SK-N-SH treated with all-trans-retinoic acid at 6 μM for 48 hours (cell line): ENCODE data around the gene PAPOLA.

Experiments used
- ARNTL ChIP-seq: fragments of 450-650 bp; formaldehyde crosslinking; IDR thresholded peaks from 2 replicates; pipeline ENCODE4 v1.5.0; 2020; ENCODE audit warnings: low read depth, mild to moderate bottlenecking, moderate library complexity, borderline replicate concordance
- BACH2 ChIP-seq: fragments of 250-450 bp; sonication (Bioruptor Pico); IDR thresholded peaks from 2 replicates; pipeline ENCODE4 v1.9.0; 2021; ENCODE audit warnings: mild to moderate bottlenecking, borderline replicate concordance
- CREB5 ChIP-seq: fragments of 250-450 bp; sonication (Bioruptor Pico); IDR thresholded peaks from 2 replicates; pipeline ENCODE4 v1.5.1; 2020; ENCODE audit warnings: low read depth, mild to moderate bottlenecking, moderate library complexity
- CSDC2 ChIP-seq: fragments of 250-450 bp; sonication (Bioruptor Pico); IDR thresholded peaks from 2 replicates; pipeline ENCODE4 v1.5.0; 2020; ENCODE audit warnings: mild to moderate bottlenecking, moderate library complexity
- CSRNP3 ChIP-seq: fragments of 250-450 bp; sonication (Bioruptor Pico); IDR thresholded peaks from 2 replicates; pipeline ENCODE4 v1.5.1; 2021; ENCODE audit warnings: mild to moderate bottlenecking, moderate library complexity
- OSR1 ChIP-seq: fragments of 250-450 bp; sonication (Bioruptor Pico); IDR thresholded peaks from 2 replicates; pipeline ENCODE4 v1.8.0; 2022; ENCODE audit warnings: moderate library complexity, mild to moderate bottlenecking, inconsistent platforms
- PATZ1 ChIP-seq: fragments of 250-450 bp; sonication (Bioruptor Pico); IDR thresholded peaks from 2 replicates; pipeline ENCODE4 v1.8.0; 2020; ENCODE audit warnings: mild to moderate bottlenecking, moderate library complexity, borderline replicate concordance
- RARB ChIP-seq: fragments of 250-450 bp; sonication (Bioruptor Pico); IDR thresholded peaks from 2 replicates; pipeline ENCODE4 v1.8.0; 2021; ENCODE audit warnings: mild to moderate bottlenecking, moderate library complexity
- TSHZ2 ChIP-seq: fragments of 250-450 bp; sonication (Bioruptor Pico); IDR thresholded peaks from 2 replicates; pipeline ENCODE4 v1.5.0; 2020; ENCODE audit warnings: mild to moderate bottlenecking, moderate library complexity
- ZC3H10 ChIP-seq: fragments of 250-450 bp; sonication (Bioruptor Pico); IDR thresholded peaks from 2 replicates; pipeline ENCODE4 v1.5.1; 2021; ENCODE audit warnings: mild to moderate bottlenecking, moderate library complexity
- ZFP3 ChIP-seq: fragments of 250-450 bp; sonication (Bioruptor Pico); IDR thresholded peaks from 2 replicates; pipeline ENCODE4 v1.5.0; 2020; ENCODE audit warnings: mild to moderate bottlenecking, moderate library complexity
- ZFP30 ChIP-seq: fragments of 450-650 bp; formaldehyde crosslinking; IDR thresholded peaks from 2 replicates; pipeline ENCODE4 v1.5.0; 2022; ENCODE audit warnings: mild to moderate bottlenecking, moderate library complexity
- ZNF70 ChIP-seq: fragments of 450-650 bp; formaldehyde crosslinking; IDR thresholded peaks from 2 replicates; pipeline ENCODE4 v1.5.0; 2020; ENCODE audit warnings: mild to moderate bottlenecking, moderate library complexity

- TF ChIP-seq PATZ1 (CRISPR knock-in tag) (no peak), ZC3H10 (CRISPR knock-in tag) (no peak), ARNTL (no peak), RARB (CRISPR knock-in tag) (no peak), CSDC2 (CRISPR knock-in tag) (no peak), ZFP3 (CRISPR knock-in tag) (no peak), ZNF70 (CRISPR knock-in tag) (no peak), OSR1 (CRISPR knock-in tag) (no peak), TSHZ2 (CRISPR knock-in tag) (no peak), BACH2 (CRISPR knock-in tag) (no peak), CREB5 (no peak), CSRNP3 (CRISPR knock-in tag) (no peak), ZFP30 (no peak)
These were observed 9.9 kb downstream of the PAPOLA start for GRCh38 chr14:96512122-96512521.
